Measurements from ENCODE around the gene DTYMK. TPM values are rescaled to one million over a fixed set of nuclear protein-coding genes. Genes with fewer than 3 reads are reported as not detected.

DTYMK gene
- total and polyA plus RNA-seq, 2 of the 4 experiments (the other 2 are of a cell fraction), result 31.7 to 50.1 TPM

DNA sequence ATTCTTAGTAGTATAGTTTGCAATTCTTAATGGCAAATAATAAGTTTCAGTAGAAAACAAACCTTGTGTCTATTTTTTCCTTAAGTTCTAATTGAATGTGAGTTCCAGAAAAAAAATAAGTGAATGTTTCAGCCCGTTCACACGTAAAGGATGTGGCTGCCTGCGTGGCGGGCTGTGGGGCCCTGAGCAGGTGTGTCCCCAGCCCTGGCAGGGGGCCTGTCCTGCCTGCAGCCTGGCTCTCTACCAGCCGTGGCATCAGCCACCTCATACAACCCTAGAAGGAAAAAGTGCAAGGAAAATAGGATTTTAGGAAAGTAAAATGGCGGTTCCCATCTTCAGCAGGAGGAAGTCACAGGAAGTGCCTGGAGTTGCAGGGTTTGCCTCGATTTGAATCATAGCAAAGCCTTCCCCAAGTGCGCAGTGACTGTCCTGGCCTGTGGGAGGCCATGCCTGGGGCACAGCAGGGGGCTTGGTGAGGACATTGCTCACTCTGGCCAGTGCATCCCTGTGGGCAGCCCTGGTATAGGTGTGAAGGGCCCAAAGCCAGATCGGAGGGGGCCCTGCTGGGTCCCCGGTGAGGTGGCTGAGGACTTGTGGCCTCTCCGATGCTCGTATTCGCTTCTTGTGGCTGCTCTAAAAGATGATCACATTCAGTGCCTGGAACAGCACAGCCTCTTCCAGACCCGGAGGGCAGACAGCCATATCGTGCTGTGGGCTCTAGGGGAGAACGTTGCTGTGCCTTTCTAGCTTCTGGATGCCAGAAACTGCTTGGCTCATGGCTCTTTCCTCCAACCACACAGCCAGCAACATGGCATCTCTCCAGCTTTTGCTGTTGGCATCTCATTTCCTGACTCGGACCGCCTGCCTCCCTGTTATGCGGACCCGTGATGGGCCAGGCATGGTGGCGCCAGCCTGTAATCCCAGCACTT lies 12.6 kb downstream of the DTYMK start:
- Histone ChIP-seq H4K20me1 (ENCODE audit: insufficient read depth, low read length) (0 out of 2 replicates have a peak, but pooled peaks cover 4% of the 10 kb centered on the region), H2BK120ac (ENCODE audit: low read depth, low read length) (no peak overlapping the region), H3K14ac (replicated peaks; ENCODE audit: low read depth, low read length) (no peak overlapping the region), H3K18ac (ENCODE audit: low read depth, low read length) (no peak overlapping the region), H4K5ac (ENCODE audit: low read depth, low read length) (no peak overlapping the region), H3K56ac (ENCODE audit: extremely low read depth, insufficient read depth, low read length) (no peak overlapping the region), H3K36me3 (ENCODE audit: control insufficient read depth, insufficient read depth, low read length) (peaks cover 67% of the 10 kb centered on the region), H2BK5ac (ENCODE audit: low read depth, low read length, poor library complexity, severe bottlenecking) (no peak overlapping the region), H4K8ac (ENCODE audit: low read depth in 2 of 2, low read length in 2 of 2) (no peak overlapping the region), H2BK20ac (ENCODE audit: low read depth, low read length) (no peak overlapping the region), H3K79me1 (ENCODE audit: low read depth in 1 of 2, low read length in 2 of 2) (peaks cover 0 to 12% of the 10 kb centered on the region in 2 experiments; a peak in 2 of 4 replicates), H3K4ac (ENCODE audit: low read depth, low read length) (no peak overlapping the region), H3K9ac (ENCODE audit: low read depth, low read length) (no peak overlapping the region), H2AK9ac (replicated peaks; ENCODE audit: low read depth, low read length, poor library complexity) (peak overlapping the region; percentile 76), H3K23ac (ENCODE audit: low read depth, low read length) (no peak overlapping the region), H2BK15ac (ENCODE audit: low read depth, low read length) (no peak overlapping the region), H3K9me3 (ENCODE audit: control insufficient read depth, insufficient read depth, low read length) (no peaks in the 10 kb centered on the region), H4K91ac (ENCODE audit: insufficient read depth, low read depth, low read length) (no peak overlapping the region), H2AK5ac (ENCODE audit: low read depth, low read length) (no peak overlapping the region), H3K27me3 (ENCODE audit: control insufficient read depth, insufficient read depth, low read length) (no peaks in the 10 kb centered on the region), H2AFZ (replicated peaks; ENCODE audit: low read length, poor library complexity) (no peak overlapping the region), H3K4me2 (ENCODE audit: low read depth, low read length) (no peak overlapping the region), H3K27ac (ENCODE audit: insufficient read depth, low read length) (no peak overlapping the region; the same call in 1 of the 2 replicates), H3K4me1 (ENCODE audit: control insufficient read depth, insufficient read depth, low read length) (no peaks in the 10 kb centered on the region), H3K4me3 (ENCODE audit: insufficient read depth, low read depth, low read length) (no peak overlapping the region), H3K9me1 (ENCODE audit: insufficient read depth, low read length) (no peaks in the 10 kb centered on the region)
- ATAC-seq (ENCODE audit: low read depth) (peak; percentile 35), DNase-seq (no peak)
- in situ Hi-C loops (cut with MboI; ENCODE audit: low sequenced_read_pairs), result loop anchor here (25.0 kb wide), 1 partner anchor 812 kb away; the partner anchor contains the start of gene AGXT
- dilution Hi-C loops (cut with HindIII; ENCODE audit: low sequenced_read_pairs, unreplicated experiment), result no loop called here
- ChIA-PET POLR2A (ENCODE audit: unreplicated experiment) (no interaction called here), CTCF (no interaction called here)
- BruUV-seq (replicated peaks), result no TSS peak
- intact Hi-C loops (cut with micrococcal nuclease), result no loop called here
- TF ChIP-seq MAZ (IDR thresholded peaks at IDR 0.05; ENCODE audit: borderline replicate concordance, low read depth, low read length) (no peak), RAD21 (IDR thresholded peaks at IDR 0.05; ENCODE audit: low read length) (no peak), RFX5 (IDR thresholded peaks at IDR 0.05; ENCODE audit: low read depth, low read length) (no peak), FOS (IDR thresholded peaks at IDR 0.05; ENCODE audit: low read depth, low read length) (no peak), MAFK (IDR thresholded peaks at IDR 0.05; ENCODE audit: low read depth, low read length) (no peak), POLR2A (IDR thresholded peaks at IDR 0.05; ENCODE audit: low read depth, low read length) (no peak)
- TF ChIP-seq, protein P1, sequence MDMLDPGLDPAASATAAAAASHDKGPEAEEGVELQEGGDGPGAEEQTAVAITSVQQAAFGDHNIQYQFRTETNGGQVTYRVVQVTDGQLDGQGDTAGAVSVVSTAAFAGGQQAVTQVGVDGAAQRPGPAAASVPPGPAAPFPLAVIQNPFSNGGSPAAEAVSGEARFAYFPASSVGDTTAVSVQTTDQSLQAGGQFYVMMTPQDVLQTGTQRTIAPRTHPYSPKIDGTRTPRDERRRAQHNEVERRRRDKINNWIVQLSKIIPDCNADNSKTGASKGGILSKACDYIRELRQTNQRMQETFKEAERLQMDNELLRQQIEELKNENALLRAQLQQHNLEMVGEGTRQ (IDR thresholded peaks at IDR 0.05; ENCODE audit: low read depth, low read length), result no peak
- WGBS, 2 experiments (ENCODE audit: extremely low coverage in 2 of 2, insufficient read length in 1 of 2), result 91% methylated on average over 9 of the region's 21 CpGs; no CpG with 5 or more reads in 1 of the 2 experiments
